GM12892 (cell line): ENCODE data around the gene DPYSL4.

Source experiments
- POLR2A ChIP-seq: IDR thresholded peaks from 2 replicates; pipeline ENCODE4 v1.6.1; 2011; ENCODE audit warnings: low read depth, low read length, control low read depth
- POLR2AphosphoS5 ChIP-seq: IDR thresholded peaks from 2 replicates; pipeline ENCODE4 v1.6.1; 2011; ENCODE audit warnings: low read depth, low read length, control low read depth
- TAF1 ChIP-seq: IDR thresholded peaks from 2 replicates; pipeline ENCODE4 v1.6.1; 2011; ENCODE audit warnings: low read depth, mild to moderate bottlenecking, control low read depth, low read length, borderline replicate concordance

- TF ChIP-seq POLR2A (no peak), POLR2AphosphoS5 (no peak), TAF1 (no peak)
Observed at GRCh38 chr10:132145521-132146185, 41.1 kb upstream of the DPYSL4 start.
